NCI-H446 treated with DMSO at 0.1 percent for 48 hours (cell line): Measurements from ENCODE around the gene CAMK2B.

Source experiments
- DNase-seq: peaks from one replicate; lab custom pipeline; 2025; lab: John Stamatoyannopoulos, UW

The CAMK2B gene

GRCh38 chr7:44257213-44257612 lies 68.2 kb downstream of the CAMK2B start:
- no peak for DNase-seq

GRCh38 chr7:44256459-44256858 lies 68.9 kb downstream of the CAMK2B start:
- no peak for DNase-seq

- DNase-seq, result no peak
Measured at GRCh38 chr7:44251881-44252280, 73.5 kb downstream of the CAMK2B start.

- DNase-seq, result no peak
Measured at GRCh38 chr7:44251269-44251668, 74.1 kb downstream of the CAMK2B start.

GRCh38 chr7:44249639-44250234 lies 75.7 kb downstream of the CAMK2B start:
- DNase-seq, result no peak

- no peak for DNase-seq
Measured at GRCh38 chr7:44247868-44248651, 77.3 kb downstream of the CAMK2B start.

GRCh38 chr7:44246396-44247113 lies 78.8 kb downstream of the CAMK2B start:
- DNase-seq, result no peak

- DNase-seq, result no peak
Measured at GRCh38 chr7:44244282-44244681, 81.1 kb downstream of the CAMK2B start.

GRCh38 chr7:44242091-44242490 lies 83.3 kb downstream of the CAMK2B start:
- no peak for DNase-seq

GRCh38 chr7:44240983-44241510 lies 84.3 kb downstream of the CAMK2B start:
- DNase-seq, result peak; percentile 42

GRCh38 chr7:44240376-44240775 lies 85.0 kb downstream of the CAMK2B start:
- no peak for DNase-seq

- no peak for DNase-seq
Measured at GRCh38 chr7:44239361-44239760, 86.0 kb downstream of the CAMK2B start.

- DNase-seq, result no peak
Measured at GRCh38 chr7:44238116-44238695, 87.2 kb downstream of the CAMK2B start.

- no peak for DNase-seq
Measured at GRCh38 chr7:44237696-44238095, 87.7 kb downstream of the CAMK2B start.

GRCh38 chr7:44236333-44236728 lies 89.1 kb downstream of the CAMK2B start:
- DNase-seq, result no peak

GRCh38 chr7:44235582-44236332 lies 89.6 kb downstream of the CAMK2B start:
- no peak for DNase-seq

GRCh38 chr7:44235066-44235465 lies 90.3 kb downstream of the CAMK2B start:
- no peak for DNase-seq

GRCh38 chr7:44232901-44233715 lies 92.3 kb downstream of the CAMK2B start:
- DNase-seq, result no peak

- DNase-seq, result no peak
Measured at GRCh38 chr7:44232396-44232795, 93.0 kb downstream of the CAMK2B start.

- DNase-seq, result no peak
Measured at GRCh38 chr7:44231088-44231487, 94.3 kb downstream of the CAMK2B start.

- DNase-seq, result no peak
Measured at GRCh38 chr7:44230286-44230685, 95.1 kb downstream of the CAMK2B start.
